Hippocampal formation (tissue), 2 donors: ENCODE data around the gene TRAPPC4.

Source experiments
- DNase-seq, 2 donors: peaks; one replicate each; lab custom pipeline; 2025; lab: John Stamatoyannopoulos, UW

The TRAPPC4 gene

DNA sequence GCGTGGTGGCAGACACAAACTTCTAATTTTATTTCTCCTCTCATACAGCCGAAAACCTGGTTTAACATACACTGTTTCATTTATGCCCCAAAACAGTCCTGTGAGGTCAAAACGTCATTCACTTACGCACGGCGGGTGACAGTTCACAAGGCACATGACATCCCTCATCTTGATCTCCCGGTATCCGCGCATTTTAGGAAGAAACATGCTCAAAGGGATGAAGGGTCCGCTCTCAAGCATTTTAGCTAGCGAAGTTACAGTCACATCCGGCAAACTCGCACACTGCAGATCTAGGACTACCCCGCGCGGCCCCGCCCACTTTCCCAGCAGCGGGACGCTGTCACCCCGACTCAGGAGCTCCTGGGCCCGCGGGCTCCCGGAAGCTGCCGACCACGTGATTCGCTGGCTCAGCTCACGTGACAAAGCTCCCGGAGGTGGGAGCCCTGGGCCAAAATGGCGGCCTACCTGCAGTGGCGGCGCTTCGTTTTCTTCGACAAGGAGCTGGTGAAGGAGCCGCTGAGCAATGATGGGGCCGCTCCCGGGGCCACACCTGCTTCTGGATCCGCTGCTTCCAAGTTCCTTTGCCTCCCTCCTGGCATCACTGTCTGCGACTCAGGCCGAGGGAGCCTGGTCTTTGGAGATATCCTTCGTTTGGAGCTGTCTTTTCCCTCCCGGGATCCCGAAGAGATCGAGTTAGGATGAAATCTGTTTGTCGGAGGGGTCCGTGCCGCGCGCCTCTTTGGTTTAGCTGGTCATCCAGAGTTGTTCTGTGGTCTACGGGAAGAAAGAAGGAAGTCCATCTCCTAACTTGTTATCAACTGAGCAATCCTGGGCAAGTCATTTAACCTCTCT, 49.0 kb downstream of the TRAPPC4 start, which contains the start of gene VPS11:
TSS of gene VPS11 (plus strand) at position 448 of the 852 bp plus-strand sequence. CDS start at position 454, 6 bp downstream.
- DNase-seq: peak; percentile 95
